ENCODE data around the gene CDH6. TPM values are rescaled to one million over a fixed set of nuclear protein-coding genes. Genes with fewer than 3 reads are reported as not detected.

The CDH6 gene
- total RNA-seq, 1 donor from 2014 or later = 90.1 TPM

DNA sequence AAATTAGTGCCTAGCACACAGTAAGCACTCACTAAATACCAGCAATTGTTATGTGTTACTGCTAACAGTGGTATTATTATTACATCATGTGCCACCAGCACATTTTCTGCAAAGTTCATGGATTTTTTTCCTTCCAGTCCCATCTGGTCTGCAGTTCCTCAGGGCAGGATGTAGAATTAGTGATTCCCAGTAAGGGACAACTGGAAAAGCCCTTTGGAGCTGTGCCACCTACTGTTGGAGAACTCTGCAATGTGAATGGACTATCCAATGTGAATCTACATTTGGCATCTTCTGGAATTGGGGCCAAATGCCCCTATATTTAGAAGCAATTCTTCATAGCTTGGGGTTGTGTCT lies 154.0 kb downstream of the CDH6 start:
- no peak for FAIRE-seq

GRCh38 chr5:31350395-31350794 lies 156.9 kb downstream of the CDH6 start:
- H3K4me1 ChIP-seq (ENCODE audit: insufficient read depth, low read length) = no peaks in the 10 kb centered on the region
- Mint-ChIP-seq H3K27ac (ENCODE audit: unreplicated experiment) (peak overlapping the region; percentile 5), H3K27me3 (ENCODE audit: low read depth, unreplicated experiment) (peaks cover 5% of the 10 kb centered on the region), H3K36me3 (ENCODE audit: low read depth, unreplicated experiment) (no peaks in the 10 kb centered on the region), H3K4me3 (ENCODE audit: unreplicated experiment) (no peak overlapping the region), H3K9me3 (ENCODE audit: unreplicated experiment) (no peaks in the 10 kb centered on the region), H3K4me1 (ENCODE audit: low read depth, unreplicated experiment) (peaks cover 3% of the 10 kb centered on the region)
- no peak overlapping the region for H3K9ac ChIP-seq (ENCODE audit: low read length)
- H3K79me2 ChIP-seq (ENCODE audit: insufficient read depth, low read length) = no peaks in the 10 kb centered on the region
- DNase-seq (ENCODE audit: low read depth) (no peak), FAIRE-seq (no peak)
- no peak overlapping the region for H2AFZ ChIP-seq (ENCODE audit: low read depth, low read length)
- no peaks in the 10 kb centered on the region for H3K27me3 ChIP-seq (ENCODE audit: insufficient read depth, low read length)
- no peaks in the 10 kb centered on the region for H4K20me1 ChIP-seq (ENCODE audit: insufficient read depth, low read length)
- no peak overlapping the region for H3K27ac ChIP-seq (ENCODE audit: low read depth, low read length)
- H3K36me3 ChIP-seq (ENCODE audit: insufficient read depth, low read length) = no peaks in the 10 kb centered on the region
- no peak overlapping the region for H3K4me3 ChIP-seq (ENCODE audit: insufficient read depth, low read depth, low read length)
- no peak for TF ChIP-seq CTCF (IDR thresholded peaks at IDR 0.05; ENCODE audit: insufficient read depth, low read depth, low read length)
- TF ChIP-seq EZH2 (IDR thresholded peaks at IDR 0.05; ENCODE audit: insufficient read depth, low read length) = no peak
- no peaks in the 10 kb centered on the region for H3K9me3 ChIP-seq (ENCODE audit: insufficient read depth, low read depth, low read length)
- no peak overlapping the region for H3K4me2 ChIP-seq (ENCODE audit: low read length)

More for the DNA sequence above, 154.0 kb downstream of the CDH6 start:
- TF ChIP-seq CTCF (IDR thresholded peaks at IDR 0.05; ENCODE audit: insufficient read depth, low read depth, low read length) (no peak), EZH2 (IDR thresholded peaks at IDR 0.05; ENCODE audit: insufficient read depth, low read length) (no peak)
- Histone ChIP-seq H3K27ac (ENCODE audit: low read depth, low read length) (no peak overlapping the region), H3K4me1 (ENCODE audit: insufficient read depth, low read length) (no peaks in the 10 kb centered on the region), H3K36me3 (ENCODE audit: insufficient read depth, low read length) (no peaks in the 10 kb centered on the region), H3K4me3 (ENCODE audit: insufficient read depth, low read depth, low read length) (no peak overlapping the region), H3K9ac (ENCODE audit: low read length) (no peak overlapping the region), H3K27me3 (ENCODE audit: insufficient read depth, low read length) (no peaks in the 10 kb centered on the region), H3K4me2 (ENCODE audit: low read length) (no peak overlapping the region), H3K9me3 (ENCODE audit: insufficient read depth, low read depth, low read length) (no peaks in the 10 kb centered on the region), H2AFZ (ENCODE audit: low read depth, low read length) (no peak overlapping the region), H3K79me2 (ENCODE audit: insufficient read depth, low read length) (no peaks in the 10 kb centered on the region), H4K20me1 (ENCODE audit: insufficient read depth, low read length) (no peaks in the 10 kb centered on the region)
- H3K27ac Mint-ChIP-seq (ENCODE audit: unreplicated experiment) = no peak overlapping the region
- no peak overlapping the region for H3K4me3 Mint-ChIP-seq (ENCODE audit: unreplicated experiment)
- H3K4me1 Mint-ChIP-seq (ENCODE audit: low read depth, unreplicated experiment) = no peaks in the 10 kb centered on the region
- H3K36me3 Mint-ChIP-seq (ENCODE audit: low read depth, unreplicated experiment) = no peaks in the 10 kb centered on the region
- peaks cover 5% of the 10 kb centered on the region for H3K27me3 Mint-ChIP-seq (ENCODE audit: low read depth, unreplicated experiment)
- no peak for DNase-seq (ENCODE audit: low read depth)
- no peaks in the 10 kb centered on the region for H3K9me3 Mint-ChIP-seq (ENCODE audit: unreplicated experiment)

DNA sequence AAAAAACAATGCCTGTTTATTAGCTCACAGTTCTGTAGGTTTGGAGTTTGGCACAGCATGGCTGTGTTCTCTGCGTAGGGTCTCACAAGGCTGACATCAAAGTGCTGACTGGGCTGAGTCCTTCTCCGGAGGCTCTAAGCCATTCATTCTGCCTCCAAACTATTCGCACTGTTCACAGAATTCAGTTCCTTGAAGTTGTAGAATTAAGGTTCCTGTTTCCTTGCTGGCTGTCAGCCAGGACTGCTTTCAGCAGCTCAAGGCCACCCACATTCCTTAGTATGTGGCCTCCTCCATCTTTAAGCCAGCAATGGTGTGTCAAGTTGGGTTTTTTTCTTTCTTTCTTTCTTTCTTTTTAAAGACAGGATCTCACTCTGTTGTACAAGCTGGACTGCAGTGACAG lies 161.9 kb downstream of the CDH6 start:
- H3K27me3 Mint-ChIP-seq (ENCODE audit: low read depth, unreplicated experiment) = peaks cover 5% of the 10 kb centered on the region
- Histone ChIP-seq H3K9me3 (ENCODE audit: insufficient read depth, low read depth, low read length) (no peaks in the 10 kb centered on the region), H2AFZ (ENCODE audit: low read depth, low read length) (no peak overlapping the region), H3K4me2 (ENCODE audit: low read length) (no peak overlapping the region), H3K27ac (ENCODE audit: low read depth, low read length) (no peak overlapping the region), H3K9ac (ENCODE audit: low read length) (no peak overlapping the region), H3K27me3 (ENCODE audit: insufficient read depth, low read length) (no peaks in the 10 kb centered on the region), H3K4me3 (ENCODE audit: insufficient read depth, low read depth, low read length) (no peak overlapping the region), H3K79me2 (ENCODE audit: insufficient read depth, low read length) (no peaks in the 10 kb centered on the region), H3K4me1 (ENCODE audit: insufficient read depth, low read length) (no peaks in the 10 kb centered on the region), H4K20me1 (ENCODE audit: insufficient read depth, low read length) (no peaks in the 10 kb centered on the region), H3K36me3 (ENCODE audit: insufficient read depth, low read length) (no peaks in the 10 kb centered on the region)
- no peak for DNase-seq (ENCODE audit: low read depth)
- H3K9me3 Mint-ChIP-seq (ENCODE audit: unreplicated experiment) = peaks cover 3% of the 10 kb centered on the region
- TF ChIP-seq EZH2 (IDR thresholded peaks at IDR 0.05; ENCODE audit: insufficient read depth, low read length) = no peak
- no peak for TF ChIP-seq CTCF (IDR thresholded peaks at IDR 0.05; ENCODE audit: insufficient read depth, low read depth, low read length)
- H3K4me1 Mint-ChIP-seq (ENCODE audit: low read depth, unreplicated experiment) = peaks cover 3% of the 10 kb centered on the region
- H3K27ac Mint-ChIP-seq (ENCODE audit: unreplicated experiment) = no peak overlapping the region
- no peak for FAIRE-seq
- H3K36me3 Mint-ChIP-seq (ENCODE audit: low read depth, unreplicated experiment) = no peaks in the 10 kb centered on the region
- no peak overlapping the region for H3K4me3 Mint-ChIP-seq (ENCODE audit: unreplicated experiment)
